GM12874 (cell line): ENCODE results near the gene CAPN10.

Experiments
- CTCF ChIP-seq: IDR thresholded peaks from 2 replicates; pipeline ENCODE4 v1.5.1; 2011; ENCODE audit warnings: low read depth, mild to moderate bottlenecking, control low read depth, low read length, moderate library complexity; ENCODE audit not compliant: insufficient read depth

CAPN10 gene

GRCh38 chr2:240601831-240602160, 15.3 kb downstream of the CAPN10 start:
- no peak for TF ChIP-seq CTCF

- no peak for TF ChIP-seq CTCF
Measured at GRCh38 chr2:240602266-240603050, 15.9 kb downstream of the CAPN10 start.

GRCh38 chr2:240603081-240603835, 16.7 kb downstream of the CAPN10 start:
- no peak for TF ChIP-seq CTCF

GRCh38 chr2:240603846-240604245, 17.3 kb downstream of the CAPN10 start:
- no peak for TF ChIP-seq CTCF

GRCh38 chr2:240604291-240604938, 17.9 kb downstream of the CAPN10 start:
- TF ChIP-seq CTCF = peak; percentile 65

GRCh38 chr2:240604939-240605716, 18.6 kb downstream of the CAPN10 start:
- no peak for TF ChIP-seq CTCF
